Skeletal muscle tissue (tissue), 4 donors: Measurements from ENCODE around the gene PTPN2. TPM values are rescaled to one million over a fixed set of nuclear protein-coding genes. Genes with fewer than 3 reads are reported as not detected.

Source experiments
- H3K27ac ChIP-seq: one replicate; pipeline ENCODE4 v1.7.0; 2013; ENCODE audit warnings: mild to moderate bottlenecking, low read depth, low read length, inconsistent platforms
- H3K27me3 ChIP-seq, 3 donors: one replicate each; pipeline ENCODE4 v1.7.0; 2013; ENCODE audit warnings: low read length in 3 of 3; ENCODE audit not compliant: control insufficient read depth in 3 of 3, insufficient read depth in 3 of 3
- H3K36me3 ChIP-seq, 3 donors: one replicate each; pipeline ENCODE4 v1.7.0; 2013; ENCODE audit warnings: low read length in 3 of 3; ENCODE audit not compliant: control insufficient read depth in 3 of 3, insufficient read depth in 3 of 3
- H3K4me1 ChIP-seq, 3 donors: one replicate each; pipeline ENCODE4 v1.7.0; 2013; ENCODE audit warnings: low read length in 3 of 3, mild to moderate bottlenecking in 3 of 3; ENCODE audit not compliant: control insufficient read depth in 3 of 3, insufficient read depth in 3 of 3
- H3K4me3 ChIP-seq, 3 donors: one replicate each; pipeline ENCODE4 v1.7.0; 2013; ENCODE audit warnings: low read length in 3 of 3
- H3K9ac ChIP-seq, 3 donors: one replicate each; pipeline ENCODE4 v1.7.0; 2013; ENCODE audit warnings: low read length in 3 of 3, mild to moderate bottlenecking in 3 of 3, moderate library complexity in 2 of 3, low read depth in 1 of 3
- H3K9me3 ChIP-seq, 3 donors: one replicate each; pipeline ENCODE4 v1.7.0; 2013; ENCODE audit warnings: low read length in 3 of 3; ENCODE audit not compliant: control insufficient read depth in 3 of 3
- total RNA-seq: library from RNA; depleted of rRNA; stranded (reverse); fragments of >200 nt; gene quantifications from one replicate; pipeline ENCODE4 v1.2.3, GENCODE V29; 2014
- donor health status: Osteomylitis.

Gene PTPN2
- total RNA-seq, 1 donor from 2014 or later = 17.2 TPM

- no peaks in the 10 kb centered on the region for H3K4me1 ChIP-seq
- peaks cover 2 to 25% (median 9%) of the 10 kb centered on the region in 3 donors for H3K27me3 ChIP-seq
- no peaks in the 10 kb centered on the region for H3K9me3 ChIP-seq
- H3K9ac ChIP-seq = no peak overlapping the region
- H3K4me3 ChIP-seq = no peak overlapping the region
- no peaks in the 10 kb centered on the region for H3K36me3 ChIP-seq
- H3K27ac ChIP-seq = no peak overlapping the region
These were observed 11.6 kb upstream of the PTPN2 start for GRCh38 chr18:12895626-12896025.

GRCh38 chr18:12895014-12895413, 11.0 kb upstream of the PTPN2 start:
- H3K4me3 ChIP-seq = no peak overlapping the region

GRCh38 chr18:12891561-12891960, 7.5 kb upstream of the PTPN2 start:
- no peaks in the 10 kb centered on the region for H3K9me3 ChIP-seq
- H3K27ac ChIP-seq = no peak overlapping the region
- H3K27me3 ChIP-seq = peaks cover 2 to 17% (median 9%) of the 10 kb centered on the region in 3 donors

More at GRCh38 chr18:12895014-12895413, 11.0 kb upstream of the PTPN2 start:
- H3K9me3 ChIP-seq = no peaks in the 10 kb centered on the region
- no peaks in the 10 kb centered on the region for H3K4me1 ChIP-seq
- H3K36me3 ChIP-seq = no peaks in the 10 kb centered on the region
- no peak overlapping the region for H3K27ac ChIP-seq
- H3K27me3 ChIP-seq = peaks cover 2 to 25% (median 9%) of the 10 kb centered on the region in 3 donors
- H3K9ac ChIP-seq = no peak overlapping the region

DNA sequence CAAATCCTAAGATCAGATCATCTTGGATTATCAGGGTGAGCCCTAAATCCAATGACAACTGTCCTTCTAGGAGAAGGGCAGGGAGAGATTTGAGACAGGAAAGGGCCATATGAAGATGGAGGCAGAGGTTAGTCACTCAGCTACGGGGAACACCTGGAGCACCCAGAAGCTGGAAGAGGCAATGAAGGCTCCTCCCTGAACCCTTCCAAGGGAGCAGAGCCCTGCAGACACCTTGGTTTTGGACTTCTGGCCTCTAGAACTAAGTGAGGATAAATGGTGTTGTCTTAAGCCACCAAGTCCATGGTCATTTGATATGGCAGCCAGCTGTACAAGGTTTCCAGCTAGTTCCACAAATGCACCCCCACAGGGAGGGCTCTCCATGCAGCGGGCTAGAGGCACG, 6.9 kb upstream of the PTPN2 start:
- no peaks in the 10 kb centered on the region for H3K4me1 ChIP-seq
- peaks cover 2 to 17% (median 9%) of the 10 kb centered on the region in 3 donors for H3K27me3 ChIP-seq
- no peak overlapping the region for H3K27ac ChIP-seq
- no peak overlapping the region for H3K9ac ChIP-seq
- no peak overlapping the region for H3K4me3 ChIP-seq
- no peaks in the 10 kb centered on the region for H3K9me3 ChIP-seq
- no peaks in the 10 kb centered on the region for H3K36me3 ChIP-seq

More at GRCh38 chr18:12891561-12891960, 7.5 kb upstream of the PTPN2 start:
- no peak overlapping the region for H3K9ac ChIP-seq
- H3K4me1 ChIP-seq = no peaks in the 10 kb centered on the region
- H3K4me3 ChIP-seq = no peak overlapping the region
- H3K36me3 ChIP-seq = no peaks in the 10 kb centered on the region

DNA sequence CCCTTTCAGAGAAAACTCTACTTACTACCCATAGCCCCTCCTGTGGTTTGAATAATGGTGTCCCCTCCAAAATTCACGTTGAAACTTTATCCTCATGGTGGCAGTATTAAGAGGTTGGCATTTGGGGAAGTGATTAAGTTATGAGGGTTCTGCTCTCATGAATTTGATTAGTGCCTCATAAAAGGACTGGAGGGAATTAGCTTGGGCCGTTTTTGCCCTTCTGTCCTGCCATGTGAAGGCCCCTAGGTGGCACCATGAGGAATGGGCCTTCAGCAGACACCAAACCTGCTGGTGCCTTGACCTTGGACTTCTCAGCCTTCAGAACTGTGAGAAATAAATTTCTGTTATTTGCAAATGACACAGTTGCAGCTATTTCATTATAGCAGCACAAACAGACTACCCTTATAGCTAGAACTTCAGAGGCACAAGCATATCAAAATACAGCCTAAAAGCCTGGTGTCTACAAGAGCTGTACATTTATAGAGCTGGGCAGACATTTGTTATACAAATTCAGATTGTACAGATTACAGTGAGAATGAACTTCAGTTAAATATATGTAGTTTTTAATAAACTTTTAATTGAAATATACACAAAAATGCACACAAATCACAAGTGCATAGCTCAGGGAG, 2.6 kb upstream of the PTPN2 start:
- no peaks in the 10 kb centered on the region for H3K9me3 ChIP-seq
- H3K27me3 ChIP-seq = no peaks in the 10 kb centered on the region
- H3K36me3 ChIP-seq = no peaks in the 10 kb centered on the region
- H3K9ac ChIP-seq = no peak overlapping the region
- H3K4me1 ChIP-seq = peaks cover 14 to 19% (median 15%) of the 10 kb centered on the region in 3 donors
- no peak overlapping the region for H3K27ac ChIP-seq
- H3K4me3 ChIP-seq = no peak overlapping the region

GRCh38 chr18:12885500-12885899, 1.5 kb upstream of the PTPN2 start:
- Histone ChIP-seq H3K9ac (no peak overlapping the region), H3K9me3 (no peaks in the 10 kb centered on the region), H3K27ac (no peak overlapping the region), H3K4me3 (no peak overlapping the region), H3K27me3 (no peaks in the 10 kb centered on the region), H3K4me1 (peaks cover 18 to 22% (median 20%) of the 10 kb centered on the region in 3 donors), H3K36me3 (no peaks in the 10 kb centered on the region)

DNA sequence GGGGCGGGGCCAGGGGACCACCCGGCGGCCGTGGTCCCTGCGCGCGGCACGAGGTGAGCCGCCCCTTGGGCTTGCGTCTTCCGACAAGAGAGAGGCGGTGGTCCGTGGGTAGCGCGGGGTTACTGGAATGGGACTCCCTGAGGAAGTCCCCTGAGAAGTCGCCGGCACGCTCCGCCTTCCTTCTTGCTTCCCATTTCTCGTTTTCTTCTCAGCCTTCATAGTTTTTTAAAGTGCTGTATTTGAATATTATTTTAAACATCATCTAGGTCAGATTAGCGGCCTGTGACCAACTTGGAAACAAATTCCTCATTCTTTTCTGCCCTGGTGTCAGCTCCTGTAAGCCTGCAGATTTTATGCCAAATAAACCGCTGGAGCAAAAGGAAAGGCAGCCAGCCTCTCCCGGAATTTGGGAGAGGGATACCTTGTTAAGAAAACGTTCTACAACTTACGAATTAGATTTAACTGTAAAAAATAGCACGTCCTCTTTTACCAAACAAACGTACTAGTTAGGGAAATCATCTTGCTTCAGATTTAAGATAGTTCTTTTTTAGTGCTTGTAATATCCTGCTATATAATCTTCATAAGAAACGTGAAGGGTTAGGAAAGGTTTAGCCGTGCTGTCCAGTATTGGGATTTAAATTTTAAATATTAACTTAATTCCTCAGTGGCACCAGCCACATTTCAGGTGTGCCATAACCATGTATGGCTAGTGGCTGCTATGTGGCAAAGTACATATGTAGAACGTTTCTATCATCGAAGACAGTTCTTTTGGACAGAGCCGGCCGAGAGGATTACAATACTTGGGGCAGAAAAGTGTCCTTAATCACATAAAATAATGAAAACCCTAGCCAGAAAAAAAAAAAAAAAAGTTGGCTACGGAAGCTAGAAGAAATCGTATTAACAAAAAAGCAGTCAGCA, 628 bp upstream of the PTPN2 start:
- peak overlapping the region; percentile 59 for H3K27ac ChIP-seq
- H3K9ac ChIP-seq = peak overlapping the region; percentile 57 to 75 (median 68)
- H3K4me1 ChIP-seq = peaks cover 18 to 28% (median 22%) of the 10 kb centered on the region in 3 donors
- H3K36me3 ChIP-seq = no peaks in the 10 kb centered on the region
- no peaks in the 10 kb centered on the region for H3K9me3 ChIP-seq
- peak overlapping the region; percentile 76 to 82 (median 79) for H3K4me3 ChIP-seq
- H3K27me3 ChIP-seq = no peaks in the 10 kb centered on the region

DNA sequence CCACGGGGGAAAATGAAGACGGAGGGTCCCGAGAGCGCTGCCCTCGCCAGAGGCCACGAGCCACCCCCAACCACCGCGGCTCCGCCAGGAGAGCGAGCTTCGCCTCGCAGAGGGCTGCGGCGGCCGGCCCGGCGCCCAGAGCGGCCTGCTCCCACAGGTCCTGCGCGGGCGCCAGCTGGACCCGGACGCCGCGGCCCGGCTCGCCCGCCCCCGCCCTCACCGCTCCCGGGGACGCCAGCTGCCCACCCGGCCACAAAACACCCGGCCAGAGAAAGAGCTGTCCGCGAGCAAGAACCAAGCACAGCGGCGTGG, 709 bp downstream of the PTPN2 start:
- H3K4me1 ChIP-seq = peaks cover 18 to 31% (median 22%) of the 10 kb centered on the region in 3 donors
- no peaks in the 10 kb centered on the region for H3K27me3 ChIP-seq
- peak overlapping the region; percentile 94 to 97 (median 96) for H3K9ac ChIP-seq
- H3K27ac ChIP-seq = peak overlapping the region; percentile 97
- H3K36me3 ChIP-seq = no peaks in the 10 kb centered on the region
- peak overlapping the region; percentile 79 to 93 (median 89) for H3K4me3 ChIP-seq
- no peaks in the 10 kb centered on the region for H3K9me3 ChIP-seq

- peak overlapping the region; percentile 94 to 97 (median 96) for H3K9ac ChIP-seq
- H3K27ac ChIP-seq = peak overlapping the region; percentile 97
- H3K4me1 ChIP-seq = peaks cover 18 to 31% (median 22%) of the 10 kb centered on the region in 3 donors
- no peaks in the 10 kb centered on the region for H3K36me3 ChIP-seq
- no peaks in the 10 kb centered on the region for H3K27me3 ChIP-seq
- H3K9me3 ChIP-seq = no peaks in the 10 kb centered on the region
- peak overlapping the region; percentile 79 to 93 (median 89) for H3K4me3 ChIP-seq
These were observed 1.3 kb downstream of the PTPN2 start for GRCh38 chr18:12882453-12883371.
